Stimulated activated CD4-positive, alpha-beta T cell treated with anti-CD3 and anti-CD28 coated beads, Interleukin-12 subunit alpha, Interleukin-12 subunit beta, amount 100 ng/mL, for 48 hours (primary cell): ENCODE data around the gene THEM5.

Experiments used
- DNase-seq, 3 donors: peaks; one replicate each; pipeline ENCODE4 v3.0.0-alpha.2; 2020; ENCODE audit warnings: low read depth in 2 of 3, low spot score in 1 of 3

THEM5 gene

DNA sequence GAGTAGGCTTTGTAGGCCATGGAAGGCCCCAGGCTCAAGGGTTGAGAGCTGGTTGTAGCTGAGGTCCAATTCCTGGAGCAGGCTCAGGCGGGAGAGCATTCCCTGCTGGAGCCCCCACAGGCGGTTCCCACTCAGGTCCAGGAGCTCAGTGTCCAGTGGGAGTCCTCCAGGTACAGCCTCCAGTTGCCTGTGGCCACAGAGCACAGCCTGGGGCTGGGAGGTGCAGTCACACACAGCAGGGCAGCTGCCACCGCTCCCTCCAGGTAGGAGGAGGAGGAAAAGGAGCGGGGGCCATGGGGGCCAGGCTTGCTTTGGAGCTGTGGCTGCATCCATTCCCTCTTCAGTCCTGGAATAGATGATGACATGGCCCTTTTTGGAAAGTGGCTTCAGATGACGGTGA, 51.1 kb downstream of the THEM5 start:
- no peak for DNase-seq

DNA sequence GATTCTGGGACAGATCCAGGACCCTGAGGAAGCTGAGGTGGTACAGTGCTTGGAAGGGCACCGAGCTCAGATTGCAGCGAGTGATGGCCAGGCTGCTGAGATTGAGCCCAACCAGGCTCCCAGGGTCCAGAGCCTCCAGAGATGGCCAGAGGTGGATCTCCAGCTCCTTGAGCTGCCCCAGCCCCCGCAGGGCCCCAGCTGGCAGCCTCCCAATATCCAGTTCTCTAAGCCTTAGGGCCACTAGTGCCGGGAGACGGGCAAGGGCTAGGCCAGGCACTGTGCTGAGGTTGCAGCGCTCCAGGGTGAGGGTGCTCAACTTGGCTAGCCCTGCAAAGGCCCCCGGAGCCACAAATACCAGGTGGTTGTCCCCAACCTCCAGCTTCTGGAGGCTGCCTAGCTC, 51.7 kb downstream of the THEM5 start:
- no peak for DNase-seq

- DNase-seq: no peak
Observed at GRCh38 chr1:151801310-151801820, 52.1 kb downstream of the THEM5 start.

GRCh38 chr1:151800830-151801229, 52.7 kb downstream of the THEM5 start:
- DNase-seq: no peak

GRCh38 chr1:151799179-151800022, 54.1 kb downstream of the THEM5 start:
- DNase-seq: no peak

GRCh38 chr1:151798571-151798970, 54.9 kb downstream of the THEM5 start:
- no peak for DNase-seq
